Activated B cell treated with CpG ODN at 0.5 μM for 24 hours (primary cell): Measurements from ENCODE around the gene ZNF823. TPM values are rescaled to one million over a fixed set of nuclear protein-coding genes. Genes with fewer than 3 reads are reported as not detected.

Experiments
- ATAC-seq: fragments of 200-7000 bp; cut with Tn5 transposase; one replicate; pipeline ENCODE4 v1.10.0; 2021; ENCODE audit warnings: low read depth, mild to moderate bottlenecking, moderate library complexity
- CTCF ChIA-PET: fragments of 350-600 bp; sonication (Branson Sonifier 250); formaldehyde crosslinking; loops from one replicate; lab custom pipeline; 2021; ENCODE audit warnings: antibody characterized with exemption; lab: Charles Lee
- POLR2A ChIA-PET: fragments of 350-600 bp; sonication (Branson Sonifier 250); formaldehyde crosslinking; loops from one replicate; lab custom pipeline; 2021; ENCODE audit warnings: antibody characterized with exemption; lab: Charles Lee
- DNase-seq: peaks from one replicate; pipeline ENCODE4 v3.0.0; 2022
- H3K27ac Mint-ChIP-seq: one replicate; pipeline ENCODE4 v1.8.0; 2020; ENCODE audit warnings: mixed read lengths
- H3K27me3 Mint-ChIP-seq: one replicate; pipeline ENCODE4 v1.8.0; 2021; ENCODE audit warnings: mixed read lengths
- H3K36me3 Mint-ChIP-seq: one replicate; pipeline ENCODE4 v1.8.0; 2021; ENCODE audit warnings: low read depth, mixed read lengths
- H3K4me1 Mint-ChIP-seq: one replicate; pipeline ENCODE4 v1.8.0; 2021; ENCODE audit warnings: mixed read lengths
- H3K4me3 Mint-ChIP-seq: one replicate; pipeline ENCODE4 v1.8.0; 2020; ENCODE audit warnings: mild to moderate bottlenecking, mixed read lengths
- H3K9me3 Mint-ChIP-seq: one replicate; pipeline ENCODE4 v1.8.0; 2020; ENCODE audit warnings: mixed read lengths
- CTCF ChIP-seq: fragments of 200-600 bp; IDR thresholded peaks from one replicate; pipeline ENCODE4 v1.8.0; 2022; ENCODE audit warnings: antibody characterized with exemption, mild to moderate bottlenecking
- intact Hi-C: fragments of 100-400 bp; cut with micrococcal nuclease; formaldehyde crosslinking; loops from one replicate; pipeline ENCODE4 v1.15.1; 2024
- total RNA-seq: library from RNA; stranded (reverse); gene quantifications from 2 replicates; pipeline ENCODE4 v1.2.3, GENCODE V29; 2022

The ZNF823 gene
- total RNA-seq, 1 donor from 2014 or later = 3.0 TPM

GRCh38 chr19:11747277-11747676 is 8.5 kb upstream of the ZNF823 start:
- Mint-ChIP-seq H3K4me3 (no peak overlapping the region), H3K4me1 (no peaks in the 10 kb centered on the region), H3K9me3 (peaks cover 29% of the 10 kb centered on the region), H3K27me3 (peaks cover 6% of the 10 kb centered on the region), H3K36me3 (peaks cover 7% of the 10 kb centered on the region), H3K27ac (no peak overlapping the region)
- ChIA-PET CTCF (no interaction called here), POLR2A (interaction anchor here (0.5 to 0.6 kb wide), 2 partner anchors 19 to 468 kb away, joined by 3 to 4 read pairs; no protein-coding TSS in a partner anchor)
- no peak for ATAC-seq
- intact Hi-C loops = no loop called here
- TF ChIP-seq CTCF = no peak
- DNase-seq = no peak

GRCh38 chr19:11745869-11746268 is 7.1 kb upstream of the ZNF823 start:
- no peak for DNase-seq
- POLR2A ChIA-PET = no interaction called here
- H3K27ac Mint-ChIP-seq = no peak overlapping the region
- CTCF ChIA-PET = no interaction called here
- no peak for ATAC-seq
- H3K4me1 Mint-ChIP-seq = no peaks in the 10 kb centered on the region
- H3K36me3 Mint-ChIP-seq = peaks cover 7% of the 10 kb centered on the region
- peaks cover 5% of the 10 kb centered on the region for H3K27me3 Mint-ChIP-seq
- no peak overlapping the region for H3K4me3 Mint-ChIP-seq
- H3K9me3 Mint-ChIP-seq = peaks cover 23% of the 10 kb centered on the region
- no peak for TF ChIP-seq CTCF
- intact Hi-C loops = no loop called here

GRCh38 chr19:11737964-11738745 is 591 bp downstream of the ZNF823 start:
- Mint-ChIP-seq H3K27me3 (no peaks in the 10 kb centered on the region), H3K4me1 (peaks cover 25% of the 10 kb centered on the region), H3K36me3 (peaks cover 3% of the 10 kb centered on the region), H3K9me3 (no peaks in the 10 kb centered on the region), H3K4me3 (peak overlapping the region; percentile 99), H3K27ac (peak overlapping the region; percentile 91)
- ChIA-PET POLR2A (interaction anchor here (1.8 kb wide), 1 partner anchor 28 kb away, joined by 9 read pairs; the partner anchor contains the start of gene ZNF441), CTCF (no interaction called here)
- DNase-seq (peak; percentile 46), ATAC-seq (peak; percentile 43)
- TF ChIP-seq CTCF = no peak
- intact Hi-C loops = loop anchor here (1.0 to 5.0 kb wide), 4 partner anchors 43 to 874 kb away; partner anchors contain the start of genes ZNF440, ZNF490, ZNF627 and ZNF791

GRCh38 chr19:11736696-11737095 is 2.0 kb downstream of the ZNF823 start:
- no peak for TF ChIP-seq CTCF
- H3K4me3 Mint-ChIP-seq = peak overlapping the region; percentile 46
- CTCF ChIA-PET = no interaction called here
- peaks cover 3% of the 10 kb centered on the region for H3K36me3 Mint-ChIP-seq
- H3K4me1 Mint-ChIP-seq = peaks cover 25% of the 10 kb centered on the region
- no peaks in the 10 kb centered on the region for H3K9me3 Mint-ChIP-seq
- intact Hi-C loops = loop anchor here (5.0 kb wide), 1 partner anchor 876 kb away; the partner anchor contains the start of genes ZNF490 and ZNF791
- no peak overlapping the region for H3K27ac Mint-ChIP-seq
- POLR2A ChIA-PET = interaction anchor here (0.5 to 0.7 kb wide), 2 partner anchors 10 to 46 kb away, joined by 3 to 12 read pairs; no protein-coding TSS in a partner anchor
- no peak for ATAC-seq
- peak; percentile 15 for DNase-seq
- H3K27me3 Mint-ChIP-seq = no peaks in the 10 kb centered on the region

GRCh38 chr19:11735375-11735774 is 3.4 kb downstream of the ZNF823 start:
- Mint-ChIP-seq H3K27ac (no peak overlapping the region), H3K4me1 (peaks cover 25% of the 10 kb centered on the region), H3K9me3 (no peaks in the 10 kb centered on the region), H3K27me3 (no peaks in the 10 kb centered on the region), H3K4me3 (no peak overlapping the region), H3K36me3 (peaks cover 3% of the 10 kb centered on the region)
- ChIA-PET POLR2A (no interaction called here), CTCF (no interaction called here)
- DNase-seq (no peak), ATAC-seq (no peak)
- intact Hi-C loops = loop anchor here (5.0 kb wide), 1 partner anchor 877 kb away; the partner anchor contains the start of genes ZNF490 and ZNF791
- no peak for TF ChIP-seq CTCF
